ENCODE measurements around the gene TMEM51.

- TF ChIP-seq CTCF (IDR thresholded peaks at IDR 0.05; ENCODE audit: insufficient read depth, low read length, poor library complexity, severe bottlenecking) = no peak
- no peak for TF ChIP-seq EZH2phosphoT487 (conservative IDR thresholded peaks at IDR 0.05; ENCODE audit: low read length)
These were observed 47.7 kb downstream of the TMEM51 start for GRCh38 chr1:15201221-15201620.
